HEK293 (cell line): ENCODE measurements around the gene NABP2.

Experiments used
- SP2 ChIP-seq: fragments of 450-650 bp; formaldehyde crosslinking; IDR thresholded peaks from 2 replicates; pipeline ENCODE4 v1.5.1; 2016; ENCODE audit warnings: missing biosample characterization, missing genetic modification characterization
- ZNF76 ChIP-seq: fragments of 450-650 bp; formaldehyde crosslinking; IDR thresholded peaks from 2 replicates; pipeline ENCODE4; 2016; ENCODE audit warnings: low read depth, missing biosample characterization, missing genetic modification characterization, borderline replicate concordance

- TF ChIP-seq SP2 (tag by site-specific recombination), result no peak
- TF ChIP-seq ZNF76 (tag by site-specific recombination), result no peak
These were observed 31.6 kb upstream of the NABP2 start for GRCh38 chr12:56192582-56192981.
